ENCODE measurements around the gene CYP26B1.

CYP26B1 gene

DNA sequence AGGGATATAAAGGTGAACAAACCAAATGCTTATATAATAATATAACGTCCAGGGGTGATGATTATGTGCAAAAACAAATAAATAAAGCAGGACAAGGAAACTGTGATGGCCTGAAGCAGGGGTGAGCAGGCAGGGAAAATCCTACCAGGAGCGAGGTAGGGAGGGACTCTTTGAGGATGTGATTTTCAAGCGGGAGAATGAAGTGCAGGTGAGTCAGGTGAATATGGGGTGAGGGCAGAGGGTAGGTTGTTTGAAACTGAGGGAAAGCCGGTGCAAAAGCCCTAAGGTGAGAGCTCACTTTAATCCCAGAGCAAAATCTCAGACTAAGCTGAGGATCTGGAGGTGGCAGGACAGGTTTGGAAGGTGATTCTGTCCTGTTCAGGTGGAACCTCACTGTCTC, 40.7 kb downstream of the CYP26B1 start:
- ATAC-seq = no peak
- TF ChIP-seq ZC3H10 (CRISPR knock-in tag; IDR thresholded peaks at IDR 0.05) (no peak), GLIS3 (CRISPR knock-in tag; IDR thresholded peaks at IDR 0.05) (no peak), ARNTL (CRISPR knock-in tag; IDR thresholded peaks at IDR 0.05; ENCODE audit: borderline replicate concordance, low read depth) (no peak), ISL1 (CRISPR knock-in tag; IDR thresholded peaks at IDR 0.05) (no peak), ZNF70 (CRISPR knock-in tag; IDR thresholded peaks at IDR 0.05) (no peak), ZFP3 (CRISPR knock-in tag; IDR thresholded peaks at IDR 0.05) (no peak), CSDC2 (CRISPR knock-in tag; IDR thresholded peaks at IDR 0.05) (no peak), SNAI2 (CRISPR knock-in tag; IDR thresholded peaks at IDR 0.05) (no peak), ZNF565 (CRISPR knock-in tag; conservative IDR thresholded peaks at IDR 0.05; ENCODE audit: low read depth) (no peak), PATZ1 (CRISPR knock-in tag; IDR thresholded peaks at IDR 0.05; ENCODE audit: borderline replicate concordance) (no peak), OSR1 (CRISPR knock-in tag; IDR thresholded peaks at IDR 0.05) (no peak), ZFP30 (CRISPR knock-in tag; IDR thresholded peaks at IDR 0.05) (no peak), PPARA (CRISPR knock-in tag; IDR thresholded peaks at IDR 0.05; ENCODE audit: borderline replicate concordance) (no peak), ESRRG (CRISPR knock-in tag; IDR thresholded peaks at IDR 0.05) (no peak), CSRNP3 (CRISPR knock-in tag; IDR thresholded peaks at IDR 0.05) (no peak), TCF4 (CRISPR knock-in tag; IDR thresholded peaks at IDR 0.05; ENCODE audit: borderline replicate concordance) (no peak), BACH2 (CRISPR knock-in tag; IDR thresholded peaks at IDR 0.05; ENCODE audit: borderline replicate concordance) (no peak)
- TF ChIP-seq, protein P1, sequence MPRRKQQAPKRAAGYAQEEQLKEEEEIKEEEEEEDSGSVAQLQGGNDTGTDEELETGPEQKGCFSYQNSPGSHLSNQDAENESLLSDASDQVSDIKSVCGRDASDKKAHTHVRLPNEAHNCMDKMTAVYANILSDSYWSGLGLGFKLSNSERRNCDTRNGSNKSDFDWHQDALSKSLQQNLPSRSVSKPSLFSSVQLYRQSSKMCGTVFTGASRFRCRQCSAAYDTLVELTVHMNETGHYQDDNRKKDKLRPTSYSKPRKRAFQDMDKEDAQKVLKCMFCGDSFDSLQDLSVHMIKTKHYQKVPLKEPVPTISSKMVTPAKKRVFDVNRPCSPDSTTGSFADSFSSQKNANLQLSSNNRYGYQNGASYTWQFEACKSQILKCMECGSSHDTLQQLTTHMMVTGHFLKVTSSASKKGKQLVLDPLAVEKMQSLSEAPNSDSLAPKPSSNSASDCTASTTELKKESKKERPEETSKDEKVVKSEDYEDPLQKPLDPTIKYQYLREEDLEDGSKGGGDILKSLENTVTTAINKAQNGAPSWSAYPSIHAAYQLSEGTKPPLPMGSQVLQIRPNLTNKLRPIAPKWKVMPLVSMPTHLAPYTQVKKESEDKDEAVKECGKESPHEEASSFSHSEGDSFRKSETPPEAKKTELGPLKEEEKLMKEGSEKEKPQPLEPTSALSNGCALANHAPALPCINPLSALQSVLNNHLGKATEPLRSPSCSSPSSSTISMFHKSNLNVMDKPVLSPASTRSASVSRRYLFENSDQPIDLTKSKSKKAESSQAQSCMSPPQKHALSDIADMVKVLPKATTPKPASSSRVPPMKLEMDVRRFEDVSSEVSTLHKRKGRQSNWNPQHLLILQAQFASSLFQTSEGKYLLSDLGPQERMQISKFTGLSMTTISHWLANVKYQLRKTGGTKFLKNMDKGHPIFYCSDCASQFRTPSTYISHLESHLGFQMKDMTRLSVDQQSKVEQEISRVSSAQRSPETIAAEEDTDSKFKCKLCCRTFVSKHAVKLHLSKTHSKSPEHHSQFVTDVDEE (CRISPR knock-in tag; IDR thresholded peaks at IDR 0.05) = no peak

GRCh38 chr2:72104821-72105588, 42.7 kb downstream of the CYP26B1 start:
- no peak for ATAC-seq
- no peak for TF ChIP-seq TOX (CRISPR knock-in tag; IDR thresholded peaks at IDR 0.05; ENCODE audit: borderline replicate concordance)
- no peak for TF ChIP-seq POU6F1 (CRISPR knock-in tag; IDR thresholded peaks at IDR 0.05; ENCODE audit: borderline replicate concordance, low read depth)
- TF ChIP-seq RARB (CRISPR knock-in tag; IDR thresholded peaks at IDR 0.05) = no peak
- TF ChIP-seq PATZ1 (CRISPR knock-in tag; IDR thresholded peaks at IDR 0.05; ENCODE audit: borderline replicate concordance) = no peak
- no peak for TF ChIP-seq GLIS3 (CRISPR knock-in tag; IDR thresholded peaks at IDR 0.05)
- no peak for TF ChIP-seq ZFP30 (CRISPR knock-in tag; IDR thresholded peaks at IDR 0.05)
- no peak for TF ChIP-seq ISL1 (CRISPR knock-in tag; IDR thresholded peaks at IDR 0.05)
- TF ChIP-seq CSDC2 (CRISPR knock-in tag; IDR thresholded peaks at IDR 0.05) = no peak
- TF ChIP-seq SNAI2 (CRISPR knock-in tag; IDR thresholded peaks at IDR 0.05) = no peak
- TF ChIP-seq, protein P1 (CRISPR knock-in tag; IDR thresholded peaks at IDR 0.05) = no peak
- TF ChIP-seq ZNF565 (CRISPR knock-in tag; conservative IDR thresholded peaks at IDR 0.05; ENCODE audit: low read depth) = no peak
- TF ChIP-seq PPARA (CRISPR knock-in tag; IDR thresholded peaks at IDR 0.05; ENCODE audit: borderline replicate concordance) = no peak
- no peak for TF ChIP-seq ZC3H10 (CRISPR knock-in tag; IDR thresholded peaks at IDR 0.05)
- no peak for TF ChIP-seq CREB5 (CRISPR knock-in tag; IDR thresholded peaks at IDR 0.05; ENCODE audit: low read depth)
- TF ChIP-seq ESRRG (CRISPR knock-in tag; IDR thresholded peaks at IDR 0.05) = no peak
